SK-MEL-5 (cell line): ENCODE measurements around the gene VKORC1L1. TPM values are rescaled to one million over a fixed set of nuclear protein-coding genes. Genes with fewer than 3 reads are reported as not detected.
A peak's percentile ranks its signal among the peaks of the same experiment; 100 is the strongest.
"Not testable (repeated sequence)": the region's sequence is repeated elsewhere in the genome, so short reads cannot be mapped to it uniquely, and the experiment has no call there.

Experiments used
- DNase-seq: peaks from one replicate; pipeline ENCODE4 v3.0.0-alpha.2; 2016; ENCODE audit warnings: low read depth, low spot score
- in situ Hi-C: cut with HindIII; loops from 2 replicates; pipeline ENCODE4 v1.10.0; 2016; ENCODE audit warnings: low sequenced_read_pairs, high pct_unique_total_duplicates, low pct_unique_long_range_greater_than_20kb
- total RNA-seq: library from RNA; depleted of rRNA; stranded (reverse); fragments of >200 nt; shearing (Covaris generic); gene quantifications from 2 replicates; pipeline ENCODE4 v1.2.3, GENCODE V29; 2014

VKORC1L1 gene
- total RNA-seq, 1 experiment from 2014 or later = 16.6 TPM

DNA sequence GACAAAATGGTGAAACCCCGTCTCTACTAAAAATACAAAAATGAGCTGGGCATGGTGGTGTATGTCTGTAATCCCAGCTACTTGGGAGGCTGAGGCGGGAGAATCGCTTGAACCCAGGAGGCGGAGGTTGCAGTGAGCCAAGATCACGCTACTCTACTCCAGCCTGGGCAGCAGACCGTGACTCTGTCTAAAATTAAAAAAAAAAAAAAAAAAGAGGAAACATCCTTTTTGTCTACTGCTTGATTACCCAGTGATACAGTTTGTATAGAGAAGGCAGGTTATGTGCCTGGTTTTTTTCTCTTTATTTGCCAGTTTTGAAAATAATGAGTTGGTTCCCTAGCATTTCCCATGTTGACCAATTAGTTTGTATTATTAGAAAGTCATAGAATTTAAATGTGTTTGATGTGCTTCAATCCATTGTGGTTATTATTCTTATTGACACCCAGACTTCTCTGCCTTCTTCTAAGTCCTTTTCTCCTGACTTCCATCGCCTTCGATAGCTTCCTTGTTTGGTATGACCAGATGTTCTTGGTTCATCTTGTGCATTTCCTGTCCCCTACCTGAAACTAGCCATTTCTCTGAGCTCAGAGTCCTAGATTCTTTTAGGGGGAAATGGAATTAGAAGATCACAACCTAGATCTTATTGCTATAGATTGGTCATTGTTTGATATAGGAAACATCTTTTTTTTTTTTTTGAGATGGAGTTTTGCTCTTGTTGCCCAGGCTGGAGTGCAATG is 43.2 kb downstream of the VKORC1L1 start:
- in situ Hi-C loops = no loop called here
- DNase-seq = no peak

DNA sequence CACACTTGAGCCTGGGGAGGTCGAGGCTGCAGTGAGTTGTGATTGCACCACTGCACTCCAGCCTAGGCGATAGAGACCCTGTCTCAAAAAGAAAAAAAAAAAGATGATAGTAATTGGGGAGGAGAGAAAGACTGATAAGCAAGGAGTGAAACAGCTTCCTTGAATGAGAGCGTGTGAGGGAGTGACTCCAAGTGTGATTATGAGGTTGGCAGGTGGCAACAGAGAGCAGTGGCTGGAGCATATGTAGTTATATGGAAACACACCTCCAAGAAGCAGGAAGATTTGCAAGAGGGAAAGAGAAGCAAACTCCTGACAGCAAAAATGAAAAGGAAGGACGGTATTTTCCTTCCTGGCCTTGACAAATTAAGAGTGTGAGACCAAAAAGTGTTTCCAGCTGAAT is 50.4 kb downstream of the VKORC1L1 start:
- DNase-seq = no peak
- in situ Hi-C loops = no loop called here

DNA sequence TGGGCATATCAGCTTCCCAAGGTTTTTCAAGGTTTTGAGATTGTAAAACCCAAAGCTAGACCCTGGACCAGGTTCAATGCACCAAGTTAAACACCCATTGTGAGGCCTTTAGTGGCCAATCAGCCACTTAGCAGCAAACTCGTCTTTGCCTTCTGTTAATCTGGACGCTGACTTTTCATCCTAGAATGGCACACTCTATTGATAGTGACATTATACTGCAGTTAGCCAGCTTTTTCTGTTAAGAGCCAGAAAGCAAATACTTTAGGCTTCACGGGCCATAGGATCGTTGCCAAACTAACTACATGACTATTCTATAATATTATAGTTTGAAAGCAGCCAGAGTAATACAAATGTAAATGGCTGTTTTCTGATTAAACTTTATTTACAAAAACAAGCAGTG is 51.3 kb downstream of the VKORC1L1 start:
- in situ Hi-C loops = no loop called here
- DNase-seq = no peak

DNA sequence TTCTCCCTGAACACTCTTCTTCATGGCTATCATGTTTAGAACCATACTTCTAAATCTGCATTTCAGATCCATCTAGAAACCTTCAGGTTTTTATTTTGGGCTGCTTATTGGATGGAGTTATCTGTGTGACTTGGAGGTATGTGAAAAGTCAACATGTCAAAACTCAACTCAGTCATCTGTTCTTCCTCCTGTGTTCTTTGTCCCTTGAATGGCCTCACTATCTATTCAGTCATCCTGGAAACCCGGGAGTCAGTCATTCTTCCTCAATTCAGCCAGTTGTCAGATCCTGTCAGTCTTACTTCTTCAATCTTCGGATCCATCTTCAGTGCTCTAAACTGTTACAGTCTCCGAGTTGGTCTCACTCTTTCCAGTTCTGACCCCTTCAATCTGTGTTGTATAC is 52.2 kb downstream of the VKORC1L1 start:
- in situ Hi-C loops = no loop called here
- DNase-seq = no peak

DNA sequence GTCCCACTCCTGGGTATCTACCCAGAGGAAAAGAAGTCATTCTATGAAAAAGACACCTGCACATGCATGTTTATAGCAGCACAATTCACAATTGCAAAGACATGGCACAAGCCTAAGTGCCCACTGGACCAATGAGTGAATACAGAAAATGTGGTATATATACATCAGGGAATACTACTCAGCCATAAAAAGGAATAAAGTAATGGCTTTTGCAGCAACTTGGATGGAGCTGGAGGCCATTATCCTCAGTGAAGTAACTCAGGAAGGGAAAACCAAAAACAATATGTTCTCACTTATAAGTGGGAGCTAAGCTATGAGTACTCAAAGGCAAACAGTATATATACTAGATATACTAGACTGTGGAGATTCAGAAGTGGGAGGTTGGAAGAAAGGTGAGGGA is 53.7 kb downstream of the VKORC1L1 start:
- no peak for DNase-seq
- in situ Hi-C loops = no loop called here

DNA sequence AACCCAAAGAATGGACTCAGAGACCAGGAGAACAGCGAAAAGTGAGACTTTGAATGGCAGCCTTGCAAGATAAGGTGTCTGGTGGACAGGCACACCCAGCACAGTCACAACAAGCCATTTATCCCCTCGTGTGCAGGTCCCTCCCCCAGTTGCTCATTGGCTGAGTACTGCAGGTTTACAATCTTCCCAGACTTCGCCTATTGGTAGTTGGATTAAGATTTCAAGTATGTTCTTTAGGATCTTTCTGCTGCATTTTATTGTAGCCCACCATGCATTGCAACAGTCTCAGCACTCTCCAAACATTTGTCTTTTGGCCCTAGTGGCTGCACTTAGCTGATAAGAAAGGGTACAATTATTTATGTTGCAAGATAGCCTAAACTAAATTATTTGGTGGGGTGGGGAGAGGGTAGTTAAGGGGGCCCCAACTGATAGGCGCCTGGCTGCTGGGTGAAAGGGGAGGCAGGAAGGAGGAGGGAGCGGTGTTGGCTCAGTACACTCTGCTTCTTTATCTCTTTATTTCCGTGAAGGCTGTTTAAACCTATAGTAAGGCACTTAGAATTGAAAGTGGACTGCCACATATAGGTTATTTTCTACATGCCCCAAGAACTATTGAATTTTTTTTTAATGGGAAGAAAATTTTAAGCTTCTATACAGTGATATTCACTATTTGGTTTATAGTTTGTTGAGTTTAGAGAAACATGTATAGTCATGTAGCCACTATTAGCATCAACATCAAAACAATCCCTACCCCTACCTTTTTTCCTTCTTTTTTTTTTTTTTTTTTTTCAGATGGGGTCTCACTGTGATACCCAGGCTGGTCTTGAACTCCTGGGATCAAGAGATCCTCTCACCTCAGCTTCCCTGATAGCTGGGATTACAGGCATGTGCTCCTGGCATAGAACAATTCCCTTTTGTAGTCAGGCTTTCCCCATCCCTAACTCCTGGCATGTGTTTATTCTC is 54.9 kb downstream of the VKORC1L1 start:
- DNase-seq = peak; percentile 28
- in situ Hi-C loops = no loop called here

DNA sequence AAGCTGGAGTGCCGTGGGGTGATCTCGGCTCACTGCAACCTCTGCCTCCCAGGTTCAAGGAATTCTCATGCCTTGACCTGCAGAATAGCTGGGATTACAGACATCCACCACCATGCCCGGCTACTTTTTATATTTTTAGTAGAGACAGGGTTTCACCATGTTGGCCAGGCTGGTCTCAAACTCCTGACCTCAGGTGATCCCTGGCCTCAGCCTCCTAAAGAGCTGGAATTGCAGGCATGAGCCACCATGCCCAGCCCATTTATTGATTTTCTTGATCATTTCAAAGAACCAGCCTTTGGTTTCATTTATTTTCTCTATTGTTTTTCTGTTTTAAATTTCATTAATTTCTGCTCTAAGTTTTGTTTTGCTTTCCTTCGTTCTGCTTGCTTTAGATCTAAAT is 58.8 kb downstream of the VKORC1L1 start:
- DNase-seq = no peak
- in situ Hi-C loops = no loop called here

DNA sequence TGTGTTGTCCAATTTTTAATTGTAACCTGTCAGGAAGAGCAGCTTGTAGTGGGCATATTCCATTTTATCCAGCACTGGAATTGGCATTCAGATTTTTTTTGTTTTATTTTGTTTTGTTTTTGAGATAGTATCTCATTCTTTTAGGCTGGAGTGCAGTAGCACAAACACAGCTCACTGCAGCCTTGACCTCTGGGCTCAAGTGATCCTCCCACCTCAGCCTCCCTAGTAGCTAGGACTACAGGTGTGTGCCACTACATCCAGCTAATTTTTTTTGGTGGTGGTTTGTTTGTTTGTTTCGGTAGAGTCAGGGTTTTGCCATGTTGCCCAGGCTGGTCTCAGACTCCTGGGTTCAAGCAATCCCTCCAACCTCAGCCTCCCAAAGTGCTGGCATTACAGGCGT is 64.4 kb downstream of the VKORC1L1 start:
- in situ Hi-C loops = no loop called here

DNA sequence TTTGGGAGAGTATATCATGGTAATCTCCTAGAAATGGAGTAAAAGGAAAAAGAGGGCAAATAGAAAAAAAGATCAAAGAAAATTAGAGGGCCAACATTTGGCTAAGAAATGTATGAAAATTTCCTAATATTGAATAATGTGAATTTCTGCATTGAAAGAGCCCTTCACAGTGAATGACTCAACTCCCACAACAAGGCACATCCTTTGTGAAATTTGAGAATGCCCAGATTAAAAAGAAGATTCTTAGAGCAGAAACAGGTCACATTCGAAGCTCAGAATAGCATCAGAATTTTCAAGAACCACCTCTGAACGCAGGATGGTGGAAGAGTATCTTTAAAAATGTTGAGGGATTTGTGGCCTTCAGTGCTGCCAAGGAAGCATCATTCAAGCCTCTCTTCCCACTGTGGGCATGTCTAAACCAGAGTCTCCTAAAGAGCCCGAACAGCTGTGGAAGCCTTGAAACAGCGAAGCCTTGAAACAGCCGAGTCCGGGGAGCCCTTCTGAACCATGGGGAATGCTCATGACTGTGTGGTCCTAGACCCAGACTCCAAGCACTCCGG is 65.5 kb downstream of the VKORC1L1 start:
- no peak for DNase-seq
- in situ Hi-C loops = no loop called here

More for the DNA sequence above, 64.4 kb downstream of the VKORC1L1 start:
- DNase-seq = no peak

DNA sequence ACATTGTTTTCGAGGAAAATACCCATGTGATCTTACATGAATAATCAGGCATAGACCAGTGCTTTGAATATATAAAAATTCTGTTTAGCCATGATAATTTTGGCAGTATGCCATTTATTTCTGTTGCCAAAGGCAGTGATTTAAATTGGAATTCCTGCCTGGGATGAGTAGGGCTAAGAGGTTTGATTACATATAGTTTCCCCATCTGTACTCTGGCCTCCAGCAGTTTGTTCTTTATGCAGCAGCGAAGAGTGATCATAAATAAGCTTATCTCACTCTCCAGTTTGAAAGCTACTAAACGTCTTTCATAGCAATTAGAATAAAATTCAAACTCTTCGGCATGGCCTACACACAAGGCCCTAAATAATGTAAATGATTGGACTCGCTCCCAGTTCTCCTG is 72.9 kb downstream of the VKORC1L1 start:
- DNase-seq, in situ Hi-C loops: not testable (repeated sequence)

DNA sequence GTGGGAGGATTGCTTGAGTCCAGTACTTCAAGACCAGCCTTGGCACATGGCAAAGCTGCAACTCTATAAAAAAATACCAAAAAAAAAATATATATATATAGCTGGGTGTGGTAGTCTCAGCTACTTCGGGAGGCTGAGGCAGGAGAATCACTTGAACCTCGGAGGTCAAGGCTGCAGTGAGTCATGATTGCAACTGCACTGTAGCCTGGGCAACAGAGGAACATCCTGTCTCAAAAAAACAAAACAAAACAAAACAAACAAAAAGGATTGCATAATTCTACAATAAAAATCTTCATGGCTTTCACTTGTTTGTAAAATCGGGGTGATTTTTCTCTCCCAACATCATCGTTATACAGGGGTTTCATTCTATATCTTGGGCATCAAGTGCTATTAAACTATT is 74.0 kb downstream of the VKORC1L1 start:
- DNase-seq = no peak
- in situ Hi-C loops = no loop called here

DNA sequence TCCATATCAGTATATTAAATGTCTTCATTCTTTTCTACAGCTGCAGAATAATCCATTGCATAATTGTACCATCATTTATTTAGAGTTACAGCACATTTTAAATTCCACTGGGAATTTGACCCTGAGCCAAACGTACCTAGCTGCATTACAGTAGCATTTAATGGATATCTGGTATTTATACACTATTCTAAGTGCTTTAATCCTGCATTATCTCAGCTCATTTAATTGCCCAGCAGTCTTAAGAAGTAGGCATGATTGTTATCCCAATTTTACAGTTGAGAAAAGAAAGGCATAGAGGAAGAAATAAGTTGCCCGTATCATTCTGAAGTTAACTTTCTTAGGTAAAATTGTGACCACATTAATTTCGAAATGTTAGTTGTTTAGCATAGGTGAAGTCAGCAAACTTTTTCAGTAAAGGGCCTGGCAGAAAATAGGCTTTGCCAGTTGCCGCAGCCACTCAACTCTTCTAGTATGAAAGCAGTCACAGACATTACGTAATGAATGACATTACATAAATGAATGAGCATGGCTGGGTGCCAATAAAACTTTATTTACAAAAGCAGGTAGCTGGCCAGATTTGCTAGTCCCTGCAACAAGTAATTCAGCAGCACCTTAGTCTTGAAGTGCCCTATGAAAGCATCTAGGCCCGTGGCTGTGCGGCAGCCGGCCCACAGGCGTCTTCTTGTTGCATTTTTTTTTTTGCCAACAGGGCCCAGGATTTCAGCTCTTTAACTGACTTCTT is 79.1 kb downstream of the VKORC1L1 start:
- in situ Hi-C loops = no loop called here
- no peak for DNase-seq

DNA sequence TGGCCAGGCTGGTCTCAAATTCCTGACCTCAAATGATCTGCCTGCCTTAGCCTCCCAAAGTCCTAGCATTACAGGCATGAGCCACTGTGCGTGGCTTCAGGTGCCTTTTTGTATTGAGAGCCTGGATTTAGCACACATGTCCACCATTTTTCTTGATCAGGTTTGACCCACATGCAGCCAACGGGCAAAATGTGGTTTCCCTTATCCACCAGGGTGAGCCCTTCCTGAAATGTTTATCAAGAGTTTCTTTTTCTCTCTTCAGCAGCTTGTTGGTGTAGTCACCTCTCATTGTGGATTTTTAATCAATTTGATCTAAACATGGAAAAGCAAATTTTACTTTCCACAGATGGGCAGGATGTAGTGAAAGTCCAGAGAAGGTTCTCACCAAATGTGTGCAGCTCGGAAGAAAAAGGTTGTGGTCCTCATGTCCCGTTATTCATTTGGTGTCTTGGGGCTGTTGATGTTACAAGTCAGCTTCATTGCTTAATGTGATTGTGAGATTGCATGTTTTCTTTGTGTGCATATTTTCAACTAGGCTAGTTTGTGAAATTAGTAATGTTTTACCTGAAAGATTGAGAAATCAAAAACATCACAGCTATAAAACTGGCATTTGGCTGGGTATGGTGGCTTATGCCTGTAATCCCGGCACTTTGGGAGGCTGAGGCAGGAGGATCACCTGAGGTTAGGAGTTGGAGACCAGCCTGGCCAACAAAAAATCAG is 80.3 kb downstream of the VKORC1L1 start:
- peak; percentile 38 for DNase-seq
- in situ Hi-C loops = no loop called here

DNA sequence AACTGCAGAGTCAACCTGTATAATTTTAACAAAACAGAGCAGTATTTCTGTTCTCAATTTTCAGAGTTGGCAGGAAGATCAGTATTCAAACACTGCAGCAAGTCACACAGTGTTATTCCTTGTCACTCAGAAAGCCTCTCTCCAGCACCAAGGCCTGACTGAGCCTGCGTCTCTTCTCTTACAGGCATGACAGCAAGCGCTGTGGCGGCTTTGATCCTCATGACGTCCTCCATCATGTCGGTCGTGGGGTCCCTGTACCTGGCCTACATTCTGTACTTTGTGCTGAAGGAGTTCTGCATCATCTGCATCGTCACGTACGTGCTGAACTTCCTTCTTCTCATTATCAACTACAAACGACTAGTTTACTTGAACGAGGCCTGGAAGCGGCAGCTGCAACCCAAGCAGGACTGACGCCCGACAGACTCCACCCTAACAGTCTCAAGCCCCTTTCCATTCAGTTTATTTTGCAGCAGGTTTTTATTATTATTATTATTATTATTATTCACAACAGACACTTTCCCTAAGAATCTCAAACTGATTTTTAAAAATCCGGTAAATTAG is 81.1 kb downstream of the VKORC1L1 start:
- DNase-seq = no peak
- in situ Hi-C loops = no loop called here

DNA sequence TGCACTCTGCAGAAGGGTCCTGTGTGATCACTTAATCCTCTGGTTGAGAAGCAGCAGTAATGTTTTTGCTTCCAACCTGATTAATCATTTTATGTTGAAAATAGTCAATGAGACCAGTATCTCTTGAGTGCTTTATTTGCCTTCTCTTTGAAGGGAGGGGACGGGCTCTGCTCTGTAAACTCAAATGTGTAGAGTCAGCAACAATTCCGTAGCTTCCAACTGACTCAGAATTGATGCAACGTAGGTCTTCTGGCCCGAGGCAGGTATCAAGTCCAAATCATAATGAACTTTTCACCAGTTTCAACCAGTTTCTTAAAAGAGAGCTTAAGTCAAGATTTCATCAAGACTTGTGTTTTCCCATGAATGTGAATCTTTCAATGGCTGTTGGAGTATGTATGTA is 82.8 kb downstream of the VKORC1L1 start:
- in situ Hi-C loops = no loop called here
- DNase-seq = no peak

DNA sequence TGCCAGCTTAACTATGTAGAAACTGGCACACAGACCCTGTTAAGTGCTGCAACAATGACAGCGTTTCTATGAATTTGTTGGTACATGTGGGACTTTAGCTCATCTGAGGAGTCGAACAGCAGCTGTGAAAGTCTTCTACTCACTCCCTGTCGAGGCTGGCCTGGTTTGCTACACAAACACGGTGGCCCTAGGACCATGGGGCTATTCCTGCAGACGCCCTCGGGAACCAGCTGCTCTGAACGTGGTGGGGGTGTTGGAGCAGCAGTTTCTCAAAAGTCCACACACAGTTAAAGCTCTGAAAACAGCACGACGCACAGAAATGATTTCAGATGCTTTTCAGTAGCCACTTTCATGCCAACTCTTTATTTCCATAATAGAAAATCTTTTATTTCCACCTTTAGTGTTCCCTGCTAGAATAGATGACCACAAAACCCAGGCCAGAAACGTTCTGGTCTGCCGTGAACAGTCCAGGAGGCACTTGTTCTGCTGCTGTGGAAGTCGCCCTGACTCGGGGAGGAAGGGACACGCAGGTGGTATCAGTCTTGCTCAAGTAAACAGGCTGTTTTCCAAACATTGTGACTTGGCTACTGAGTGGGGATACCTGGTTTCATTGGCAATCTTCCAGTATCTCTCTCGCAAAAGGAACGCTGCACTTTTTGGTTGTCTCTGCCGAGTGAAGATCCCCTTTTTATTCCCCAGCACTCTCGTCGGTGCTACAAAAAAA is 87.6 kb downstream of the VKORC1L1 start:
- in situ Hi-C loops = no loop called here
- no peak for DNase-seq
